Duodenal mucosa (tissue), 2 donors: ENCODE results near the gene ANO9.

Experiments used
- H3K27ac ChIP-seq: one replicate; pipeline ENCODE4 v1.7.0; 2013; ENCODE audit warnings: low read depth, low read length
- H3K27me3 ChIP-seq, 2 donors: one replicate each; pipeline ENCODE4 v1.7.0; 2013; ENCODE audit warnings: low read length in 2 of 2, control low read depth in 1 of 2; ENCODE audit not compliant: insufficient read depth in 2 of 2, control insufficient read depth in 1 of 2
- H3K36me3 ChIP-seq, 2 donors: one replicate each; pipeline ENCODE4 v1.7.0; 2013; ENCODE audit warnings: low read length in 2 of 2, control low read depth in 1 of 2; ENCODE audit not compliant: insufficient read depth in 2 of 2, control insufficient read depth in 1 of 2
- H3K4me1 ChIP-seq, 2 donors: one replicate each; pipeline ENCODE4 v1.7.0; 2013; ENCODE audit warnings: low read length in 2 of 2, control low read depth in 1 of 2; ENCODE audit not compliant: insufficient read depth in 2 of 2, control insufficient read depth in 1 of 2
- H3K4me3 ChIP-seq, 2 donors: one replicate each; pipeline ENCODE4 v1.7.0; 2013; ENCODE audit warnings: low read length in 2 of 2, low read depth in 1 of 2
- H3K9ac ChIP-seq, 2 donors: one replicate each; pipeline ENCODE4 v1.7.0; 2013; ENCODE audit warnings: low read length in 2 of 2, low read depth in 1 of 2
- H3K9me3 ChIP-seq, 2 donors: one replicate each; pipeline ENCODE4 v1.7.0; 2013; ENCODE audit warnings: low read length in 2 of 2, control low read depth in 1 of 2; ENCODE audit not compliant: control insufficient read depth in 1 of 2

Gene ANO9

GRCh38 chr11:385594-386351 is 56.0 kb downstream of the ANO9 start:
- Histone ChIP-seq H3K4me1 (no peaks in the 10 kb centered on the region), H3K27ac (no peak overlapping the region), H3K4me3 (no peak overlapping the region), H3K9me3 (peaks cover 7 to 10% of the 10 kb centered on the region in 2 donors), H3K36me3 (no peaks in the 10 kb centered on the region), H3K9ac (no peak overlapping the region), H3K27me3 (no peaks in the 10 kb centered on the region)

- Histone ChIP-seq H3K9me3 (peaks cover 7 to 10% of the 10 kb centered on the region in 2 donors), H3K4me1 (no peaks in the 10 kb centered on the region), H3K27ac (no peak overlapping the region), H3K9ac (no peak overlapping the region), H3K27me3 (no peaks in the 10 kb centered on the region), H3K36me3 (no peaks in the 10 kb centered on the region), H3K4me3 (no peak overlapping the region)
Observed at GRCh38 chr11:384511-384910, 57.3 kb downstream of the ANO9 start.

- H3K27ac ChIP-seq, result no peak overlapping the region
- peaks cover 7 to 10% of the 10 kb centered on the region in 2 donors for H3K9me3 ChIP-seq
- H3K4me3 ChIP-seq, result no peak overlapping the region
- no peak overlapping the region for H3K9ac ChIP-seq
- no peaks in the 10 kb centered on the region for H3K4me1 ChIP-seq
- H3K36me3 ChIP-seq, result no peaks in the 10 kb centered on the region
- peaks cover 0 to 3% of the 10 kb centered on the region in 2 donors for H3K27me3 ChIP-seq
Observed at GRCh38 chr11:383431-383830, 58.4 kb downstream of the ANO9 start.

GRCh38 chr11:382081-382629 is 59.7 kb downstream of the ANO9 start:
- H3K27ac ChIP-seq, result no peak overlapping the region
- H3K9ac ChIP-seq, result no peak overlapping the region
- H3K4me3 ChIP-seq, result no peak overlapping the region
- H3K9me3 ChIP-seq, result peaks cover 7 to 10% of the 10 kb centered on the region in 2 donors
- no peaks in the 10 kb centered on the region for H3K4me1 ChIP-seq
- H3K36me3 ChIP-seq, result no peaks in the 10 kb centered on the region
- peaks cover 0 to 5% of the 10 kb centered on the region in 2 donors for H3K27me3 ChIP-seq

GRCh38 chr11:381501-382072 is 60.2 kb downstream of the ANO9 start:
- H3K27me3 ChIP-seq, result peaks cover 0 to 5% of the 10 kb centered on the region in 2 donors
- H3K9me3 ChIP-seq, result peaks cover 6% of the 10 kb centered on the region in 2 donors
- no peak overlapping the region for H3K27ac ChIP-seq
- no peaks in the 10 kb centered on the region for H3K4me1 ChIP-seq
- no peak overlapping the region for H3K9ac ChIP-seq
- no peaks in the 10 kb centered on the region for H3K36me3 ChIP-seq
- H3K4me3 ChIP-seq, result no peak overlapping the region

GRCh38 chr11:380996-381395 is 60.8 kb downstream of the ANO9 start:
- Histone ChIP-seq H3K27me3 (peaks cover 0 to 5% of the 10 kb centered on the region in 2 donors), H3K4me3 (no peak overlapping the region), H3K27ac (no peak overlapping the region), H3K4me1 (no peaks in the 10 kb centered on the region), H3K36me3 (no peaks in the 10 kb centered on the region), H3K9me3 (peaks cover under 1% of the 10 kb centered on the region in 2 donors), H3K9ac (no peak overlapping the region)

GRCh38 chr11:380491-380890 is 61.3 kb downstream of the ANO9 start:
- Histone ChIP-seq H3K36me3 (no peaks in the 10 kb centered on the region), H3K27me3 (peaks cover 0 to 5% of the 10 kb centered on the region in 2 donors), H3K9ac (no peak overlapping the region), H3K4me3 (no peak overlapping the region), H3K9me3 (no peaks in the 10 kb centered on the region), H3K4me1 (no peaks in the 10 kb centered on the region), H3K27ac (no peak overlapping the region)

- no peaks in the 10 kb centered on the region for H3K36me3 ChIP-seq
- no peak overlapping the region for H3K9ac ChIP-seq
- H3K27me3 ChIP-seq, result peaks cover 0 to 5% of the 10 kb centered on the region in 2 donors
- H3K4me1 ChIP-seq, result no peaks in the 10 kb centered on the region
- no peak overlapping the region for H3K27ac ChIP-seq
- H3K9me3 ChIP-seq, result no peaks in the 10 kb centered on the region
- H3K4me3 ChIP-seq, result no peak overlapping the region
Observed at GRCh38 chr11:380095-380480, 61.7 kb downstream of the ANO9 start.

GRCh38 chr11:379205-380094 is 62.4 kb downstream of the ANO9 start:
- Histone ChIP-seq H3K9ac (no peak overlapping the region), H3K4me3 (no peak overlapping the region), H3K27me3 (peaks cover 0 to 5% of the 10 kb centered on the region in 2 donors), H3K9me3 (no peaks in the 10 kb centered on the region), H3K4me1 (no peaks in the 10 kb centered on the region), H3K27ac (no peak overlapping the region), H3K36me3 (no peaks in the 10 kb centered on the region)
